ENCODE results near the gene TJAP1. TPM values are rescaled to one million over a fixed set of nuclear protein-coding genes. Genes with fewer than 3 reads are reported as not detected.

Gene TJAP1
- total RNA-seq, 1 experiment from 2014 or later = 78.9 TPM

DNA sequence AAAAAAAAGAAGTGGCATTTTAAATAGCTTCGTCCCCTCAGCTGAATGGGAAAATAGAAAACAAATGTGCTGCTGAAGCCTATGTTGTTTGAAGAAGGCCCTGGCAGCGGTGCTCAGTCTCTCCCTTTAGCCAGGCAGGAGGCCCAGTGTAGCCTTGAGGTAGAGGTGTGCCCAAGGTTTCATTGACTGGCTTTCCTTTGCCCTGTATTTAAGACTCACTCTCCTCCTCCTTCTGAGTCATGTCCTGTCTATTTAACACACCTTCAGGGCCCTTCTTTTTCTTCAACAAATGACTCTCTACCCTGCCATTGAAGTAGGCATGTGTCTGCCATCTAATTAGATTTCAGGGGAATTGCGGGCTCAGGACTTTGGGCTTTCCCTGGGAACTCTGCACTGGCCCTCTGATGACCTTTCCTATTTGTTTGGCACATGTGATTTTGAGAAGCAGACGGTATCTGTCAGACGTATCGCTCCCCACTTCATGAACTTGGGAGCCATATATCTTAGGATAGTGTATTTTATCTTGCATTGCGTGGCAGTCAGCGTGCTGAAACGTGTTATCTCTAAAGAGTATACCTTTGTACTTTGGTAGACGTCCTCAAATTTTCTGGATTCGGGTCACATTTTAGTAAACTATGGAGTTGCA is 4.3 kb downstream of the TJAP1 start:
- BruUV-seq (replicated peaks) = no TSS peak
- no peaks in the 10 kb centered on the region for H3K9me3 Mint-ChIP-seq (ENCODE audit: unreplicated experiment)

GRCh38 chr6:43488667-43489276 is 11.4 kb downstream of the TJAP1 start:
- no TSS peak for BruUV-seq (replicated peaks)
- Mint-ChIP-seq H3K36me3 (ENCODE audit: insufficient read depth, unreplicated experiment) (peaks cover 25% of the 10 kb centered on the region), H3K9me3 (ENCODE audit: unreplicated experiment) (no peaks in the 10 kb centered on the region), H3K27ac (ENCODE audit: low read depth, unreplicated experiment) (peak overlapping the region; percentile 39), H3K4me3 (ENCODE audit: unreplicated experiment) (no peak overlapping the region), H3K27me3 (ENCODE audit: insufficient read depth, unreplicated experiment) (no peaks in the 10 kb centered on the region), H3K4me1 (ENCODE audit: insufficient read depth, unreplicated experiment) (peaks cover 31% of the 10 kb centered on the region)
- no peak for TF ChIP-seq CTCF (IDR thresholded peaks at IDR 0.05; ENCODE audit: unreplicated experiment)
- ChIA-PET CTCF (interaction anchor here (0.6 to 1.1 kb wide), 2 partner anchors 12 to 32 kb away, joined by 3 to 4 read pairs; partner anchors contain the start of gene TJAP1), POLR2A (interaction anchor here (0.6 kb wide), 1 partner anchor 9 kb away, joined by 3 read pairs; no protein-coding TSS in a partner anchor)
- no peak for DNase-seq (ENCODE audit: unreplicated experiment)
- intact Hi-C loops (cut with micrococcal nuclease) = no loop called here

More for the DNA sequence above, 4.3 kb downstream of the TJAP1 start:
- Mint-ChIP-seq H3K4me3 (ENCODE audit: unreplicated experiment) (peak overlapping the region; percentile 54), H3K36me3 (ENCODE audit: insufficient read depth, unreplicated experiment) (peaks cover 46% of the 10 kb centered on the region), H3K27me3 (ENCODE audit: insufficient read depth, unreplicated experiment) (no peaks in the 10 kb centered on the region), H3K4me1 (ENCODE audit: insufficient read depth, unreplicated experiment) (peaks cover 27% of the 10 kb centered on the region), H3K27ac (ENCODE audit: low read depth, unreplicated experiment) (peak overlapping the region; percentile 85)
- intact Hi-C loops (cut with micrococcal nuclease) = loop anchor here (2.0 kb wide), 1 partner anchor 15 kb away; no protein-coding TSS in a partner anchor
- no peak for TF ChIP-seq CTCF (IDR thresholded peaks at IDR 0.05; ENCODE audit: unreplicated experiment)
- ChIA-PET POLR2A (interaction anchor here (1.0 to 11.7 kb wide), 4 partner anchors 13 to 54 kb away, joined by 3 to 209 read pairs (median 6); partner anchors contain the start of gene ABCC10), CTCF (interaction anchor here (1.0 to 4.2 kb wide), 3 partner anchors 14 to 25 kb away, joined by 8 to 36 read pairs (median 13); no protein-coding TSS in a partner anchor)
- peak; percentile 86 for DNase-seq (ENCODE audit: unreplicated experiment)

- CTCF ChIA-PET = interaction anchor here (0.6 to 1.1 kb wide), 4 partner anchors 13 to 598 kb away, joined by 3 to 5 read pairs (median 4); partner anchors contain the start of gene TJAP1
- Mint-ChIP-seq H3K9me3 (ENCODE audit: unreplicated experiment) (no peaks in the 10 kb centered on the region), H3K4me3 (ENCODE audit: unreplicated experiment) (no peak overlapping the region), H3K36me3 (ENCODE audit: insufficient read depth, unreplicated experiment) (peaks cover 25% of the 10 kb centered on the region), H3K4me1 (ENCODE audit: insufficient read depth, unreplicated experiment) (peaks cover 37% of the 10 kb centered on the region), H3K27me3 (ENCODE audit: insufficient read depth, unreplicated experiment) (no peaks in the 10 kb centered on the region), H3K27ac (ENCODE audit: low read depth, unreplicated experiment) (peak overlapping the region; percentile 58)
- POLR2A ChIA-PET = interaction anchor here (0.6 to 3.6 kb wide), 3 partner anchors 8 to 27 kb away, joined by 3 to 10 read pairs (median 3); partner anchors contain the start of genes POLR1C and YIPF3
- BruUV-seq (replicated peaks) = no TSS peak
- intact Hi-C loops (cut with micrococcal nuclease) = no loop called here
- TF ChIP-seq CTCF (IDR thresholded peaks at IDR 0.05; ENCODE audit: unreplicated experiment) = no peak
- DNase-seq (ENCODE audit: unreplicated experiment) = no peak
Measured at GRCh38 chr6:43489277-43490072, 12.1 kb downstream of the TJAP1 start.
